ENCODE results near the gene NAA16. TPM values are rescaled to one million over a fixed set of nuclear protein-coding genes. Genes with fewer than 3 reads are reported as not detected.
"Not testable (repeated sequence)": the region's sequence is repeated elsewhere in the genome, so short reads cannot be mapped to it uniquely, and the experiment has no call there.

Gene NAA16
- total RNA-seq, 4 donors from 2014 or later, result 25.4 to 62.2 (median 46.5) TPM

DNA sequence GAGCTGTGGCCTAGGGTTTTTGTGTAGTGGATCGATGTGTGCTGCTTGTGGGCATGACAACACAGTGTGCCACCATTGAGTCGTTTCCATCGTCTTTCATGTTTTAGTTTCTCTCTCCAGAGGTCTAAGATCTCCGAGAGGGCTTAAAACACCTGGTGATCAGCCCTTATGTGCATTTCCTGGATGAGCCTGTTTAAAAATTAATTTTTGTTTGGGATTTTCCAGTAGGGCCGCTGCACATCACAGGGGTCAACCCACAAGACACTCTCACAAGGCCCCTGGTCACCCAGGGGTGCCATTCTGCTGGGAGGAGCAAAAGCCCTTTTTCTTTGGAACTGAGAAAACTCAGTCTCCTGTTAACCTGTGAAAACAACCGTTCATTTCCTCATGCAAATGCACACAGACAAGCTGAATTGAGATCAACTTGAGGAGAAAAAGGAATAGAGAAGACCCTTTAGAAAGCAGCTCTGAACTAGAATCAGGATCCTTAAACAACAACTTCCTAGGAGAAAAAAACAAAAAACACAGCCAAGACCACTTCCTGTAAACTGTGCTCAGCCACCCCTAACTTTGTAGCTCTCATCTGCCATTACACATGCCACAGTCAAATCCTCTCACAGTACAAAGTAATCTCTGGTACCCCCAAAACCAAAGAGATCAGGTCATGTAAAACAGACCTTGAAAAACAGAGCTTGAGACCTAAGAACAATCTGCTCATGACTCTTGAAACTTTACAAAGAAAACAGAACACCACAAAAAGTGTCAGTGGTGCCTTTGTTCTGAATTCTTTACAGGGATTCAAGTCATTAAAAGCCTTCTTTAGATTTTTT lies 39.4 kb upstream of the NAA16 start:
- Histone ChIP-seq H3K4me3 (no peak overlapping the region), H3K9me3 (no peaks in the 10 kb centered on the region), H3K27me3 (no peaks in the 10 kb centered on the region), H3K27ac (no peak overlapping the region), H3K36me3 (no peaks in the 10 kb centered on the region), H3K4me1 (no peaks in the 10 kb centered on the region)
- no peak for TF ChIP-seq POLR2A (IDR thresholded peaks at IDR 0.05)
- TF ChIP-seq, protein P1, sequence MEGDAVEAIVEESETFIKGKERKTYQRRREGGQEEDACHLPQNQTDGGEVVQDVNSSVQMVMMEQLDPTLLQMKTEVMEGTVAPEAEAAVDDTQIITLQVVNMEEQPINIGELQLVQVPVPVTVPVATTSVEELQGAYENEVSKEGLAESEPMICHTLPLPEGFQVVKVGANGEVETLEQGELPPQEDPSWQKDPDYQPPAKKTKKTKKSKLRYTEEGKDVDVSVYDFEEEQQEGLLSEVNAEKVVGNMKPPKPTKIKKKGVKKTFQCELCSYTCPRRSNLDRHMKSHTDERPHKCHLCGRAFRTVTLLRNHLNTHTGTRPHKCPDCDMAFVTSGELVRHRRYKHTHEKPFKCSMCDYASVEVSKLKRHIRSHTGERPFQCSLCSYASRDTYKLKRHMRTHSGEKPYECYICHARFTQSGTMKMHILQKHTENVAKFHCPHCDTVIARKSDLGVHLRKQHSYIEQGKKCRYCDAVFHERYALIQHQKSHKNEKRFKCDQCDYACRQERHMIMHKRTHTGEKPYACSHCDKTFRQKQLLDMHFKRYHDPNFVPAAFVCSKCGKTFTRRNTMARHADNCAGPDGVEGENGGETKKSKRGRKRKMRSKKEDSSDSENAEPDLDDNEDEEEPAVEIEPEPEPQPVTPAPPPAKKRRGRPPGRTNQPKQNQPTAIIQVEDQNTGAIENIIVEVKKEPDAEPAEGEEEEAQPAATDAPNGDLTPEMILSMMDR (IDR thresholded peaks at IDR 0.05), result no peak
- intact Hi-C loops (cut with DNase I; ENCODE audit: low total_unique reads), result no loop called here
- DNase-seq, result no peak

DNA sequence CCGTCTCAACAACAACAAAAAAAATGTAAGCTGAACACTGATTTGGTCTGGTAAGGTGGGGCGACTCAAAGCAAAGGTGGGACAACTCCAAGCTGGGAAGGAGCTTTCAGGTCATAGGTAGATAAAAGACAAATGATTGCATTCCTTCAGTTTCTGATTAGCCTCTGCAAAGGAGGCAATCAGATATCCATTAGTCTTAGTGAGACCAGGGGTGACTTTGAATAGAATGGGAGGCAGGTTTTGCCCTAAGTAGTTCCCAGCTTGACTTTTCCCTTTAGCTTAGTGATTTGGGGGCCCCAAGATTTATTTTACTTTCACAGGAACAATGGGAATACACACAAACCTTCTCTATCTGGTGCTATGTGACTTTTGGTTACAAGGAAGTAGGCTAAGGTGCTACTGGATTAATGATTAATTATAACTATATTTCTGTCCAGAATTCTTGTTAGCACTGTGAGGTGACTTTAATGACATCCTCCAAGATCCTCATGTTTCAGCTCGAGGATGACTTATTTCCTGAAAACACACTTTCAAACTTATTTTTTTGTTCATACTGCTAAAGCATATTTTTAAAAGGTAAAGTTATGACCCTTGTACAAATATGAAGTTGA lies 37.1 kb upstream of the NAA16 start:
- Histone ChIP-seq H3K4me1 (no peaks in the 10 kb centered on the region), H3K9me3 (no peaks in the 10 kb centered on the region), H3K36me3 (no peaks in the 10 kb centered on the region), H3K4me3 (no peak overlapping the region), H3K27me3 (no peaks in the 10 kb centered on the region), H3K27ac (no peak overlapping the region)
- TF ChIP-seq POLR2A (IDR thresholded peaks at IDR 0.05), result no peak
- TF ChIP-seq, protein P1 (IDR thresholded peaks at IDR 0.05), result no peak
- no peak for DNase-seq
- intact Hi-C loops (cut with DNase I; ENCODE audit: low total_unique reads), result no loop called here

DNA sequence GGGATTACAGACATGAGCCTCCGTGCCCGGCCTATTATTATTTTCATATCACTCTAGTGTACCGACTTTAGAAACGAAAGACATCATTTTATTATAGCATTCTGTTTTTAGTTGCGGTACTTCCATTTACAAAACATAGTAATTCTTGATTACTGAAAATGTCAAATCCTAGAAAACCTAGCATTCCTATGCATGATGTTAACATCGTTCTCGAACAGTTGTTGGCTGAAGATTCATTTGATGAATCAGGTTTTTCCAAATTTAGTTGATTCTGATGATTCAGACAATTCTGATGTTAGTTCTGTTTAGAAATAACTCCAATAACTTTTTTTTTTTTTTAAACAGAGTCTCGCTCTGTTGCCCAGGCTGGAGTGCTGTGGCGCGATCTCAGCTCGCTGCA lies 36.2 kb upstream of the NAA16 start:
- H3K4me3 ChIP-seq, result no peak overlapping the region
- TF ChIP-seq, protein P1 (IDR thresholded peaks at IDR 0.05), result no peak
- TF ChIP-seq POLR2A (IDR thresholded peaks at IDR 0.05), result no peak
- H3K27me3 ChIP-seq, result no peaks in the 10 kb centered on the region
- no peaks in the 10 kb centered on the region for H3K9me3 ChIP-seq
- no peak for DNase-seq
- intact Hi-C loops (cut with DNase I; ENCODE audit: low total_unique reads), result no loop called here
- H3K36me3 ChIP-seq, result no peaks in the 10 kb centered on the region
- H3K4me1 ChIP-seq, result no peaks in the 10 kb centered on the region
- H3K27ac ChIP-seq, result no peak overlapping the region

DNA sequence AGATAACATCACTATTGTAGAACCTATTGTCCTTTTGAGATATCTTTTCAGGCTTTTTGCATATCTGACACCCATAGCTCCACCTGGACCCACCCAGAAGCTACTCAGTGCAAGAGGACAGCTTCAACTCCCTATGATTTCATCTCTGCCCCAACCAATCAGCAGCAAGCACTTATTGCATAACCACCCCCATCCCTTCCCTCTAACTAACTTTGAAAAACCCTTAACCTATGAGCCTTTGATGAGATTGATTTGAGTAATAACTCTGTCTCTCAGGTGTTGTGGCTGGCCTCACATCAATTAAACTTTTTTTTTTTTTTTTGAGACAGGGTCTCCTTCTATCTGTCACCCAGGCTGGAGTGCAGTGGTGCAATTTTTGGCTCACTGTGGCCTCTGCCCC lies 34.2 kb upstream of the NAA16 start:
- TF ChIP-seq POLR2A (IDR thresholded peaks at IDR 0.05), result no peak
- TF ChIP-seq, protein P1 (IDR thresholded peaks at IDR 0.05), result no peak
- Histone ChIP-seq H3K4me3 (no peak overlapping the region), H3K27ac (no peak overlapping the region), H3K27me3 (no peaks in the 10 kb centered on the region), H3K36me3 (no peaks in the 10 kb centered on the region), H3K4me1 (no peaks in the 10 kb centered on the region), H3K9me3 (no peaks in the 10 kb centered on the region)
- no peak for DNase-seq
- intact Hi-C loops (cut with DNase I; ENCODE audit: low total_unique reads), result no loop called here

DNA sequence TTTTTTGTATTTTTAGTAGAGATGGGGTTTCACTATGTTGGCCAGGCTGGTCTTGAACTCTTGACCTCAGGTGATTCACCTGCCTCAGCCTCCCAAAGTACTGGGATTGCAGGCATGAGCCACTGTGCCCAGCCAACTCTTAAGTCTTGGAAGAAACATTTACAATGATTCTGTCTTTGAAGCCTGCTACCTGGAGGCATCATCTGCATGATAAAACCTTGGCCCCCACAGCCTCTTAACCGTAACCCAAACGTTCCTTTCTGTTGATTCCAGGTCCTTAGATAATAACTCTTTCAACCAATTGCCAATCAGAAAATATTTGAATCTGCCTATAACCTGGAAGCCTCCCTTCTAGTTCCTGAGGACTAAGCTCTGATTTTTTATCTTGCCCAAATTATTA lies 31.9 kb upstream of the NAA16 start:
- H3K9me3 ChIP-seq; H3K4me3 ChIP-seq; H3K27ac ChIP-seq; H3K27me3 ChIP-seq; H3K4me1 ChIP-seq; DNase-seq; H3K36me3 ChIP-seq; intact Hi-C loops (cut with DNase I; ENCODE audit: low total_unique reads): not testable (repeated sequence)

All from uterus (tissue), 4 donors.